ENCODE measurements around the gene CBFA2T3. TPM values are rescaled to one million over a fixed set of nuclear protein-coding genes. Genes with fewer than 3 reads are reported as not detected.

CBFA2T3 gene
- total RNA-seq, 1 donor from 2014 or later = 8.6 TPM

DNA sequence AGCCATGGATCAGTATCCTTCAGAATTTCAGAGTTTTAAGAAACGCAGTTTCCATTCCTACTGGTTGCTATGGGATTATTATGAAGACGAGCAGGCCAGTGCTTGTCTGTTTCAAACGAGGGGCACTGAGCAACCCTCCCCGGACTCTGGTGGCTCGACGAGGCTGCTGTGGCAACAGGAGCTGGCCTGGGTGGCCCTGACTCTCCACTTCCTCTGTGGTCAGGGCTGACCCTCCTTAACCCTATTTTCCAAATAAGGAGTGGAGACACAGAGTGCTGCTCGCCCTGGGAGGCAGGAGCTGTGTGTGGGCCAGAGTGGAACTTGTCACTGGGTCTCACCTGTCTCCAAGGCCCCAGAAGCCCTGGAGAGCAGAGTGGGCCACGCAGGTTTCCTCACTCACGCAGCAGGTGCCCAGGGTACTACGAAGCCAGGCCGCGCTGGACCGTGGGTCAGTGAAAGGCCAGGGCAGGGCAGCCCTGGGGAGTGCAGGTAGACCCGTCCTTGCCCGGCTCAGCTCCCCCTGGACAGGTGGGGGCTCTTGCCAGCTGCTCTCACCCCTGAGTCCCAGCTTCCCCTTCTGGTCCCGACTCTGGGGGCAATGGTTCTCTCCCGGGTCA, 123.6 kb downstream of the CBFA2T3 start:
- intact Hi-C loops (cut with DNase I) = no loop called here
- DNase-seq = no peak
- no peak for ATAC-seq (ENCODE audit: poor library complexity)

DNA sequence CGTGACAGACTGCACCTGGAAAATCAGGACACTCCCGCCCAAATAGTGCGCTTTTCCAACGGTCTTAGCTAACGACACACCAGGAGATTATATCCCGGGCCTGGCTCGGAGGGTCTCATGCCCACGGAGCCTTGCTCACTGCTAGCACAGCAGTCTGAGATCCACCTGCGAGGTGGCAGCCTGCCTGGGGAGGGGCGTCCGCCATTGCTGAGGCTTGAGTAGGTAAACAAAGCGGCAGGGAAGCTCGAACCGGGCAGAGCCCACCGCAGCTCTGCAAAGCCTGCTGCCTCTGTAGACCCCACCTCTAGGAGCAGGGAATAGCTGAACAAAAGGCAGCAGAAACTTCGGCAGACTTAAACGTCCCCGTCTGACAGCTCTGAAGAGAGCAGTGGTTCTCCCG, 125.4 kb downstream of the CBFA2T3 start:
- DNase-seq = no peak
- no peak for ATAC-seq (ENCODE audit: poor library complexity)
- intact Hi-C loops (cut with DNase I) = no loop called here

DNA sequence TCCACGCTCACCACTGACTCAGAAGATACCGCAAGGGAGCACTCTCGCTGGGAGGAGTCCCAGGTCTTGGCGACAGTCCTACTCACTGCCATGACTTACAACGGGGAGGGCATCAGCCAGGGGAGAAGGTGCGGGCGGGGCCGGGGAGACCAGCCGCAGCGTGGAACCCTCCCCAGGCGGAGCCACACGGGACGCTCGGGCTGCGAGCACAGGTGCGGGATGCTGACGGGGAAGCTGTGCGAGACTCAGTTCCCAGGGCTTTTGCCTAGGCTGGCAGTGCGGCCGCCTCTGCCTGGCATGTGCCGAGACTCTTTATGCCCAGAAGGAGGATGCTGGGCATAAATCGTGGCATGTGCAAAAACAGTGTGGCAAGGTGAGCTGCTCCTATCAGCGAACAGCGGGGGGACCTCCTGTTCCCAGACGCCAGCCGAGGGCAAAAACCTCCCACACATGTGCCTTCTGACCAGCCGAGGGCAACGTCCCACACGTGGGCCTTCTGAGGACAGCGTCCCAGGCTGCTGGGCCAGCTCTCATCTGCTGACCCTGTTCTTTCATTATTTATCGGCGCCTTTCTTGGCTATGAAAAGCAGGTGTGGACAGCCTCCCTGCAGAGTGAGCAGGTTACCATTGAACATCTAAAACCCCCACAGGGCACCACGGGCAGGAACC, 126.3 kb downstream of the CBFA2T3 start:
- DNase-seq = no peak
- intact Hi-C loops (cut with DNase I) = no loop called here
- no peak for ATAC-seq (ENCODE audit: poor library complexity)

DNA sequence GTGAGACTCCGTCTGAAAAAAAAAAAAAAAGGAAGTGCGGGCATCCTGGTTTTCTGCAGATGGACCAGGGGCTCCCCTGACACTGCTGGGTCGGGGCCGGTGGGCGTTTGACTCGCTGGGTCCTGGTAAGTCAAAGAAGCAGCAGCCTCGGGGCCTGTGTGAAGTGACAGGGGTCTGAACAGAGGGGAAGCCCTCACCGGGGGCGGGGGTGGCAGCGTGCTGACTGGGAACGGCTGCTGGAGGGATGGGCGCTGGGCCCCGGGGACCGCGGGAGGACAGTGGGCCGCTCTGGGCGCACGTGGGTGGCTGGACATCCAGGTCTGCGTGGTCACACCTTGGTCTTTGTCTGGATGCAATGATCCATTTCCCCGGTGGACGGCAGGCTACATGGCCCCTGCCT, 128.4 kb downstream of the CBFA2T3 start:
- intact Hi-C loops (cut with DNase I) = no loop called here
- ATAC-seq (ENCODE audit: poor library complexity) (no peak), DNase-seq (no peak)

DNA sequence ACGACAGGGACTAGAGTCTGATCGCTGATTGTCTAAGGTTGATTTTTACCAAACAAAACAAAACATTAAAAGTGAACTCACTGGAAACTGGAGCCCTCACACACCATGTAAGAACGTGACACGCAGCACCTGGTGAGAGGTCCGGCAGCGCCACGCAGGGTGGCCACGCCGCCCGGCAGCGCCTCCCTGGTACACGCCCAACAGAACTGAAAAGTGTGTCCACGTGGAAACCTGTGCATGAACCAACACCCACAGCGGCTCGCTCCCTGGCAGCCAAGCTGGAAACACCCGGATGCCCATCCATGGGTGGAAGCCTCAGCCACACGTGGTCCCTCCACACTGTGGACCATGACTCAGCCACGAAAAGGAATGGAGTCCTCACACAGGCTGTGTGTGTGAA, 129.4 kb downstream of the CBFA2T3 start:
- ATAC-seq (ENCODE audit: poor library complexity) (no peak), DNase-seq (no peak)
- intact Hi-C loops (cut with DNase I) = no loop called here

DNA sequence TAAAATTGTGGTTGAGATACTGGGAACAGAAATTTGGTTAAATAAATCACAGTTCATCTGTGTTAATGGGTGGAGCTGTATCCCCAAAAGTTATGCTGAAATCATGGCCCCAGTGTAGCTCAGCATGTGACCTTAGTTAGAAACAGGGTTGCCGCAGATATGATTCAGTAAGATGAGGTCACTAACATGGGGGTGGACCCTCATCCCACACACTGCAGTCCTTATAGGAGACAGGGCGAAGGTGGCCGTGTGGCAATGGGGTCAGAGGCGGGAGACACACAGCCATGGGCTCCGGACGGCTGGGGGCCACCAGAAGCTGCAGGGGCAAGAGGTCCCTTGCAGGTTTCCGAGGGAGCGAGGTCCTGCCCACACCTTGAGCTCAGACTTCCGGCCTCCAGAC, 130.9 kb downstream of the CBFA2T3 start:
- intact Hi-C loops (cut with DNase I) = no loop called here
- DNase-seq = no peak
- ATAC-seq (ENCODE audit: poor library complexity) = no peak

DNA sequence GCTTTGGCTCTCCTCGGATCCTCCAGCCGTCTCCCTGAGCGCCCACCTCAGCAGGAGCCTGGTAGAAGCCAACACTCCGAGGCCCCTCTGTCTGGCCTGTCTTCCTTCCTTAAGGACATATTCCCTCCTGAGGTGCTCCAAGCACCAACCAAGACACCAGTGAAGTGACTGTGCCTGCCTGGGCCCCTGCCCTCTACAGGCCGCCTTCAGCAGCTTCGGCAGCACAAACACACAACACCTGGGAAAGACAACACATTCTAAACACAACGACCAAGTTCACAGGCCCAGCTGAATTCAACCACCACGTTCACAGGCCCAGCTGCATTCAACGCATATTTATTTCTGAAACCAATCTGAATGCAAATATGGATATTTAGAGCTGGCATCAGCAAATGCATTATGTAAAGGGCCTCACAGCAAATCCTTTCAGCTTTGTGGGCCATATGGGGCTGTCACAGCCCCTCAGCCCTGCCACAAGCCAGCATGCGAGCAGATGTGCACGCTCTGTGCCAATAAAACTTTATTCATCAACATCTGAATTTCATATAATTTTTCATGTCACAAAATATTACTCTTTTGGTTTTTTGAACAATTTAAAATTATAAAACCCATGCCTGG, 132.5 kb downstream of the CBFA2T3 start:
- DNase-seq = no peak
- no peak for ATAC-seq (ENCODE audit: poor library complexity)
- intact Hi-C loops (cut with DNase I) = no loop called here

DNA sequence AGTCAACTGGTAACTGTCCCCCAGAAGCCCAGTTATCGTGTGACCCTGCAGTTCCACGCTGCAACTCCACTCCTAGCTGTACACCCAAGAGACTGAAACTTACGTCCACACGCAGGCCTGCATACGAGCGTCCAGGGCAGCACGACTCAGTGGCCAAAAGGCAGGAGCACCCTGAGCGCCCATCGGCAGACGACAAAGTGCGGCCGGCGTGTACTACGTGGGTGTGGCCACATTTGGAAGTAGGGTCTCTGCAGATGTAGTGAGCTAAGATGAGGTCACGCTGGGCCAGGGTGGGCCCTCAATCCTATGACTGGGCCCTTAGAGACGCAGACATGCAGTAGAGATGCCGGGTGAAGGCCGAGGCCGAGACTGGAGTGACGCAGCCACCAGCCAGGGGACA, 133.8 kb downstream of the CBFA2T3 start:
- DNase-seq (no peak), ATAC-seq (ENCODE audit: poor library complexity) (peak; percentile 19)
- intact Hi-C loops (cut with DNase I) = no loop called here

DNA sequence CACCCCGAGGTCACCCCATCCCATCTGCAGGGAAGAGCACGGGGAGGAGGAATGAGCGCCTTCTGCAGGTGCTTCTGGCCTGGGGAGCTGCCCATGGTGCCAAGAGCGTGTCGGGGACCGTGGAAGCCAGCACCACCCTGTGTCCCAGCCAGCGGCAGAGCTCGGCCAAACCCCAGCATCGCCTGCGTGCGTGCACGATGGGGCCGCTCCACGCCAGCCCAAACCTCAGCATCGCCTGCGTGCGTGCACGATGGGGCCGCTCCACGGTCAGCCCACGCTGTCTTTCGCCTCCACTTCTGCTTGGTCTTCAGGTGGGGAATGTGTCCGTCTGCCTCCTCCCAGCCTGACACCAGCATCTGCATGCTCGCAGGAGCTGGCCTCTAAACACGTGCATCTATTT, 134.2 kb downstream of the CBFA2T3 start:
- intact Hi-C loops (cut with DNase I) = no loop called here
- ATAC-seq (ENCODE audit: poor library complexity) (no peak), DNase-seq (no peak)

DNA sequence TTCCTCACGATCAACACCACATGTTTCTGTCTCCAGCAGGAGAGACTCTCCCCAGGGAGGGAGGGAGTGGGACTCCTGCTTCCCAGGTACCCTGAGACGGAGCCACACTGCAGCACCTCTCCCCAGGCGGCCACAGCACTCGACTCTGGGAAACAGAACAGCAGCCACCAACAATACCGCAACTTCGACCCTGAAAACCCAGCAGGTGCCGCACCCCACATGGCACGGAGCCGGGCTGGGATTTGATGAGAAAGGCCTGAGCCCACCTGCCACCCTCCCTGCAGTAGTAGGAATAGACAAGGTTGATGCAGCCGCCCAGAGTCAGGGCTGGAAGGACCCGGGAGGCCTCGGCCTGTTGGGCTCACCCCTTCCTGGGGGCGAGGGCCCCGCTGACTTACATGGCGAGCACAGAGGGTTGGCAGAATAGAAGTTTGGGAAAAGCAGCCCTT, 134.7 kb downstream of the CBFA2T3 start:
- ATAC-seq (ENCODE audit: poor library complexity) (no peak), DNase-seq (no peak)
- intact Hi-C loops (cut with DNase I) = no loop called here

DNA sequence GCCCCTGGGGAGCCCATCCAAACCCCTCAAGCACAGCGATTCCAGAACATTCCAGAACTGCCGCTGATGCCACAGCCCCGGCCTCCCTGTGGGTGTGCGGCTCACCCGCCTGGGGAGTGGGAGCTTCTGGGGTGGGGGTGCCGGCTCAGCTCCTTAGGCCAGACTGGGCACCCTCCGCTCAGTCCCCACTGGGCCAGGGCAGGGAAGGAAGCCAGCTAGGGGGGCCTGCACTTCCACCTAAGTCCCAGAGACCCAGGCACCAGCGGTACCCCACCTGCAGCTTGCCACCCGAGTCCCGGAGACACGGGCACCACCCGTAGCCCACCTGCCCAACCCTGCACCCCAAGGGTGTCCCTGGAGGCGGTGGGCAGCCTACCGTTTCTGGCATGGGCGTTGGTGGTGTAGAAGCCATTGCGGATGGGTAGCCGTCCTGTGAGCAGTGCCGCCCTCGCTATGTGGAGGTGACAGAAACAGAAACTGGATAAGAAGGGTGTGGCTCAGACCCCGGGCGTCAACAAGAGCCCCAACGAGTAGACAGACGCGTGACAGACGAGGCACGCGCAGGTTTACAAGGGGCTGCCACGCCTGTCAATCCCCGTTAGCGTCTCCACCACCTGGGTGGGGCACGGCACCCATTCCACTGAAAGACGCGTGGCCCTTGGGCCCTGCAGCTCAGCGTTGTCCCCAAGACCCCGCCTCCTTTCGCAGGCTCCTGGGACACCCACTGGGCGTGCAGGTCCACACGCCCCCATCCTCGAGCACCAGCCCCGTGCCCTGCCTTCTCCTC, 135.3 kb downstream of the CBFA2T3 start:
- DNase-seq = no peak
- intact Hi-C loops (cut with DNase I) = no loop called here
- ATAC-seq (ENCODE audit: poor library complexity) = no peak

DNA sequence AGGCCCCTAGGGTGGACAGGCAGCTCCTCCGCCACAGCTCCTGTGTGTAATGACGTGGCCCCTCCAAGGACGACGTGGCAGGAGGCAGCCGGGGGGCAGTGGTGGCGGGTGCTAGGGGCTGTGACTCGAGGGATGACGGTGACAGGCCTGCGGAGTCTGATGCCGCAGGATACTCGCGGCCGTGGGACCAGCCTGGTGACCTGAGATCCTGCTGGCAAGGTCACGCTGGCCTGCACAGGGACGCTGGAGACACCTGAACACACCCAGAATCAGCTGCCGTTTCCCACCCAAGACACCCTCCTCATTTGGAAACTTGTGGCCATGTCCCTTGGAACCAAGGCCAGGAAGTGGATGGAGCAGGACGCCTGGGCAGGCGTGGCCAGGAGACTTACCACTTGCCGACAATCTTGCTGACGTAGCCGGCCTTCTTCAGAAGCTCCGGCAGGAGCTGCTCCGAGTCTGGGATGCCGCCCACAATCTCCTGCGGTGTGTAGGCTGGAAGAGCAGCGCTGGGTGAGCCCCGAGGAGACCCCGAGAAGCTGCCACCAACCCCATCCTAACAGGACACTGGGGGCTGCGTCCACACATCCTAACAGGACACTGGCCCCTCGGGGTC, 136.3 kb downstream of the CBFA2T3 start:
- DNase-seq (no peak), ATAC-seq (ENCODE audit: poor library complexity) (no peak)
- intact Hi-C loops (cut with DNase I) = no loop called here

DNA sequence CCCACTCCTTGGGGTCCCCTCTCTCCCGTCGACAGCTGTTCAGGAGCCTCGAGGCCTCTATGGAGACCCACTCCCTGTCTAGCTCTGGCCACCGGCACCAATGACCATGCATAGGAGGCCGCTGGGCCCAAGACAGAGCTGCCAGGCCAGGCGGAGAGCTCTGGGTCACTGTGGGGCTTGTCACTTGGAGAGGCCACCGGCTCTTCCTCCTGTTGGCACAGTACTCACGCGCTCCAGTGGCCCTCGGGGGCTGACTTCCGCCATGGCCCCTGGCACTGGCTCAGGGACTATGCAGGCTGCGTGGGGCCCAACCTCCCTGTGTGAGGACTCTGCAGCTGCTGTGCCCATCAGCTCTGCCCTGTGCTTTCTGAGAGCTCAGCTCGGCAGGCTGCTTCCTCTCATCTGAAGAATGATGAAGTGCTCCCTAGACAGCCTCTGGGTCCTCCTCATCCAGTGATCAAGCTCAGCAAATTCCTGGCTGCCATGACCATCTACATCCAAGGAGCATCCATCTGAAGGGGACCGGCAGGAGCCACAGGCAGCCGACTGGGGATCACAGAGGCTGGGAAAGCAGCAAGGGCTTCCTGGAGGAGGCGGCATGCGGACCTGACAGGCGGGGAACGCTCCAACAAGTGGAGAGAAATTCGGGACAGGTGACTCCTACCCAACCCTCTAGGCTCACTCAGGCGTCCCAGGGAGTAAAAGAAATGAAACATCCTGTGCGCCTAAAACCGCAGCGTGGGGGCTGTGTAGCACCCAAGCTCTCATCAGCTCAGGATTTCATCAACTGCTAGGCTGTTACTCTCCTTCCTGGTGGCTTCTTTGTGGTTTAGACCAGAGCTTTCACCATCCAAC, 137.0 kb downstream of the CBFA2T3 start:
- no peak for ATAC-seq (ENCODE audit: poor library complexity)
- DNase-seq = no peak
- intact Hi-C loops (cut with DNase I) = no loop called here

DNA sequence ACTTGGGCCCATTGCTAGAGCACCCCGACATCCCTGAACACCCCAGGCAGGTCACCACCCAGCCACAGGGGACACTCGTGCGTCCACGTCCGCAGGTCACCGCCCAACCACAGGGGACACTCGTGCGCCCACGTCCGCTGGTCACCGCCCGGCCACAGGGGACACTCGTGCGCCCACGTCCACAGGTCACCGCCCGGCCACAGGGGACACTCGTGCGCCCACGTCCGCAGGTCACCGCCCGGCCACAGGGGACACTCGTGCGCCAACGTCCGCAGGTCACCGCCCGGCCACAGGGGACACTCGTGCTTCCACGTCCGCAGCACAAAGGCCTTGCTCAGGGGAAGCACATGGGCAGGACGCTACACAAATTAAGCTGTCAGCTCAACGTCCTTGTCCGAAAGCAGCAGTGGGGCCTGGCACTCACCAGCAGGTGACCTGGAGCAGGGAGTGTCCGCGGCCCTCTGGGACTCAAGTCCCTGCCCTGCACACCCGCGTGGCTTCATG, 137.9 kb downstream of the CBFA2T3 start:
- DNase-seq (no peak), ATAC-seq (ENCODE audit: poor library complexity) (no peak)
- intact Hi-C loops (cut with DNase I) = no loop called here

DNA sequence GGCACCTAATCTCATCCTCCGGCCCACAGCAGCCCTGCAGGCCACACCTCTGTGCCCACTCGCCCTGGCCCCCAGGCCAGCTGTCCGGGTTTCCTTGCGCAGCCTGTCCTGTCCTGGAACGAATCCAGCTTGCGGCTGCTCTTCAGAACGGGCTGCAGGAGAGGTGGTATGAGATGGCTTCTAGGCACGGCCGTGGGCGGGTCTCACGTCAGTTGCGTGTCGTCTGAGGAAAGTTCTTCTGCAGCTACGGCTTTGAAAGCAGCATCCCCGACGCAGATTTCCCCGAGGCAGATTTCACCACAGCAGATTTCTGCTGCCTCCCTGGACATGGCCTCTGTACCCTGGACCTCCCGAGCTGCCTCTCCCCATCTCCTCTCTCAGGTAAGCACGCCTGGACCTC, 138.4 kb downstream of the CBFA2T3 start:
- ATAC-seq (ENCODE audit: poor library complexity) = no peak
- intact Hi-C loops (cut with DNase I) = no loop called here
- DNase-seq = no peak

DNA sequence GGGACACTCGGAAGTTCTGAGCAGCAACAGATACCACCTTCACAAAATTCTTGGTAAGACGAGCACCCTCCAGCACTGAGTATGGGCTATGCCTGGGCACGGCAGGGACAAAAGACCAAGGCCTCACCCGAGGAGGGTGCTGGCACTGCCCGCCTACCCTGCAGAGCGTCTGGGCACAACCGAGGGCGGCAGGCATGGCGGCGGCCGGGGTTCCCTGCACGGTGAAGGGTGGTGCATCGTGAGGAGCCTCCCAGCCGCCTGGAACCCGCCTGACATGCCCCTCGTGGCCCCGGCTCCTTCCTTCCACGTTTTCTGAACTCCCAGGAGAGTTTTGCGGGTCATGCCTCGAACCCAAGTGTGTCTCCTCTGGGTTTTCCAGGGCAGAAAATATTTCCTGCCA, 139.2 kb downstream of the CBFA2T3 start:
- intact Hi-C loops (cut with DNase I) = no loop called here
- ATAC-seq (ENCODE audit: poor library complexity) (no peak), DNase-seq (no peak)

DNA sequence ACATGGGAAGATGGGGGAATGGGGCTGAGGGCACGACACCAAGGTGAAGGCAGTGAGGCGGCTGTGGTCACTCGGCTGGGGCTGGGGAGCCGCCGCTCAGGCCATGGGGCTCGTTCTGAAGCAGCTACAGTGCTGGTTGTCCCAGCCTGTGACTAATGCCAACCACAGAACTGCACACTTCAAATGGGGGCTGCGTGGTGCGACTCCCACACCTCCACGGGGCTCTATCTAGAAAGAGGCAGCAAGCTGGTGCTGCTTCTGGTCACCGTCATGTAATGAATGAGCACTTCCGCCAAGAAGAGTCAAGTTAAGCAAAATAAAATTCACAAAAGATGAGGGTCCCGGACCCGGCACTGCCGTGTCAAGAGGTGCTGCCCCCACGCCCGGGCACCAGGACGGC, 140.2 kb downstream of the CBFA2T3 start:
- intact Hi-C loops (cut with DNase I) = no loop called here
- DNase-seq (no peak), ATAC-seq (ENCODE audit: poor library complexity) (no peak)

DNA sequence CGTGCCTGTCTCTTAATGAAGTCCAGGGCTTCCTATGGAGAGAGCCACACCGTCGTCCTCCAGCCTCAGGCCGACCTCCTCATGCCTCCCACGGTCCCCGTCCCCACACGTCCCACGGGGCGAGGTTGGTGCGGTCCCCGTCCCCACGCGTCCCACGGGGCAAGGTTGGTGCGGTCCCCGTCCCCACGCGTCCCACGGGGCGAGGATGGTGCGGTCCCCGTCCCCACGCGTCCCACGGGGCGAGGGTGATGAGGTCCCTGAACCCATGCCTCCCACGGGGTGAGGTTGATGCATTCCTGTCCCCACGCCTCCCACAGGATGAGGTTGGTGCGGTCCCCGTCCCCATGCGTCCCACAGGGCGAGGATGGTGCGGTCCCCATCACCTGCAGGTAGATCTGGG, 141.2 kb downstream of the CBFA2T3 start:
- intact Hi-C loops (cut with DNase I) = no loop called here
- no peak for DNase-seq
- ATAC-seq (ENCODE audit: poor library complexity) = no peak
